Kidney epithelial cell (primary cell): ENCODE data around the gene RBFOX2. TPM values are rescaled to one million over a fixed set of nuclear protein-coding genes. Genes with fewer than 3 reads are reported as not detected.
"Not testable (repeated sequence)": the region's sequence is repeated elsewhere in the genome, so short reads cannot be mapped to it uniquely, and the experiment has no call there.

ENCODE experiments used
- DNase-seq: peaks from one replicate; pipeline ENCODE4 v3.0.0-alpha.2; 2010; ENCODE audit warnings: low read depth
- H3K27me3 ChIP-seq: 2 replicates; pipeline ENCODE4 v1.6.0; 2011; ENCODE audit warnings: low read length; ENCODE audit not compliant: control insufficient read depth, insufficient read depth
- H3K36me3 ChIP-seq: 2 replicates; pipeline ENCODE4 v1.5.1; 2011; ENCODE audit warnings: low read length; ENCODE audit not compliant: control insufficient read depth, insufficient read depth
- H3K4me3 ChIP-seq: 2 replicates; pipeline ENCODE4 v1.5.1; 2011; ENCODE audit warnings: low read depth, mild to moderate bottlenecking, control low read depth, low read length
- CTCF ChIP-seq: IDR thresholded peaks from 2 replicates; pipeline ENCODE4 v1.5.1; 2011; ENCODE audit warnings: mild to moderate bottlenecking, moderate library complexity, low read length, control low read depth, inconsistent platforms; ENCODE audit not compliant: insufficient read depth, poor library complexity, severe bottlenecking
- total RNA-seq: library from RNA; depleted of rRNA; stranded (reverse); fragments of >200 nt; gene quantifications from 2 replicates; pipeline ENCODE4 v1.2.3, GENCODE V29; 2015

RBFOX2 gene
- total RNA-seq, 1 donor from 2014 or later, result 75.1 TPM

- H3K4me3 ChIP-seq, result no peak overlapping the region
- TF ChIP-seq CTCF, result no peak
These were observed 323.5 kb downstream of the RBFOX2 start for GRCh38 chr22:35705141-35705540.

DNA sequence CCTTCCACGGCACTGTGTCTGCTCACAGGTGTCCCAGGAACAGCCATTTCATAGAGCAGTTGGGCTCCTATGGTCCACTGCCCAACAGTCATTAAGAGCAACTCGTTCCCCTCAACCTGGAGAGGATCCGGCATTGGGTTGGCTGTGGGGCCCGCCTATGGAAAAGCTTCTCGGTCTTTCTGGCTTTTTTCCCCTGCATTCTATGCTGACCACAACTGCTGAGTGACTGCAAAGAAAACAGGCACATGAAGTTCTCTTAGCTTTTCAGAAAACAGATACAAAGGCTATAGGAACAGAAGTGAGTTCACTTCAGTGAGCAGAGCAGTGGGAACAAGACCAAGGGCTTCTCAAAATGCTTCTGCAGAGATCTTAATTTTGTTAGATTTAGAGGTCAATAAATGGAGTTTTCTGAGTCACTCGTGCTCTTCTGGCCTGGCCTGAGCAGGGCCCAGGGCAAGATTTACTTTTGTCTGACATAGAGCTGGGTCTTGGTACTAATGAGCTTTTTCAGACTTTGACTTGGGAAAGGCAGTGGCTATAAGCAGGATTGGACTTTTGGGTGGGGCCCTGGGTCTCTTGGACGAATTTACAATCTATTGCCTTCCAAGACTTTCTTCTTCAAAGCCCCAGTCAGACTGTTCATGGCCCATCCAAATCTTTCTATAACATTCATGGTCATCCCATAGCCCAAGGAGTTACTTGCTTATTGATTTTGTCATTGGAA lies 324.6 kb downstream of the RBFOX2 start:
- H3K4me3 ChIP-seq, result no peak overlapping the region
- no peak for TF ChIP-seq CTCF
- DNase-seq, result no peak
- no peaks in the 10 kb centered on the region for H3K27me3 ChIP-seq
- no peaks in the 10 kb centered on the region for H3K36me3 ChIP-seq

More at GRCh38 chr22:35705141-35705540, 323.5 kb downstream of the RBFOX2 start:
- peak; percentile 10 for DNase-seq
- no peaks in the 10 kb centered on the region for H3K27me3 ChIP-seq
- H3K36me3 ChIP-seq, result no peaks in the 10 kb centered on the region

DNA sequence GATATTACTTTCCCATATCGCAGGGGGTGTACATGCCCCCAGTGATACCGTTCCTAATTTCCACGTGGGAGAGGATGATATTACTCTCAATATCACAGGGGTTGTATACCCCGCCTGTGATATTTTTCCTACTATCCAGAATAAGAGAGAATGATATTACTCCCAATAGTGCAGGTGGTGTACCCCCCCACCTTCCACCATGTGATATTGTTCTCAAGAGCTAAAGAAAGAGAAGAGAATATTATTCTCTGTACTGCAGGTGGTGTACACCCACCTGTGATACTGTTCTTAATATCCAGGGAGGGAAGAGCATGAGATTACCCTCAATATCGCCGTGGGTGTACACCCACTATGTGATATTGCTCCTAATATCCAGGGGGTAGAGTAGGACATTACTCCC lies 328.8 kb downstream of the RBFOX2 start:
- not testable (repeated sequence) for DNase-seq, H3K4me3 ChIP-seq, H3K36me3 ChIP-seq, H3K27me3 ChIP-seq

DNA sequence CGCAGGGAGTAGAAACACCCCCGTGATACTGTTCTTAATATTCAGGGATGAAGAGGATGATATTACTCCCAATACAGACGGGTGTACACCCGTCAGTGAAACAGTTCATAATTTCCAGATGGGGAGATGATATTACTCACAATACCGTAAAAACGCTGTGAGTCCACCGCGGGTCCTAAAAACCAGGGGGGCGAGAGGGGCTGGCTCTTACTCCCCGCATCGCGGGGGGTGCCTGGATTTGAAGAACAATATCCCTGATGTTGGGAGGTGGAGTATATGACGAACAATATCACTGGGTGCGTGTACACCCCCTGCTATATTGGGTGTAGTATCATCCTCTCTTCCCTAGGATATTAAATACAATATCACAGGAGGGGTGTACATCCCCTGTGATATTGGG lies 331.5 kb downstream of the RBFOX2 start:
- DNase-seq, result no peak
- no peak for TF ChIP-seq CTCF
- Histone ChIP-seq H3K36me3 (no peaks in the 10 kb centered on the region), H3K4me3 (no peak overlapping the region), H3K27me3 (no peaks in the 10 kb centered on the region)

DNA sequence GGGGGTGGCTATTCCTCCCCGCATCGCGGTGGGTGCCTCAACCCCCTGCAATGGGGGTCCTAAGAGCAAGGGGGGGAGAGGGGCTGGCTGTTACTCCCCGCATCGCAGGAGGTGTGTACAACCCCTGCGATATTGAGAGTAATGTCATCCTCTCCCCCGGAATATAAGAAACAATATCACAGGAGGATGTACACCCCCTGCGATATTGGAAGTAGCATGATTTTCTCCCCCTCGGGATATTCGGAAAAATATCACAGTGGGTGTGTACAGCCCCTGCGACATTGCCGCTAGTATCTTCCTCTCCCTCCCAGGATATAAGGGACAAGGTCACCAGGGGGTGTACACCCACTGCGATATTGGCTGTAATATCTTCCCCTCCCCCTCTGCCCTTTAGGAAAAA lies 333.4 kb downstream of the RBFOX2 start:
- no peak for DNase-seq
- H3K4me3 ChIP-seq, result no peak overlapping the region
- H3K27me3 ChIP-seq, result no peaks in the 10 kb centered on the region
- H3K36me3 ChIP-seq, result no peaks in the 10 kb centered on the region
- TF ChIP-seq CTCF, result no peak

- TF ChIP-seq CTCF, result no peak
- no peaks in the 10 kb centered on the region for H3K27me3 ChIP-seq
- no peak for DNase-seq
- no peaks in the 10 kb centered on the region for H3K36me3 ChIP-seq
- no peak overlapping the region for H3K4me3 ChIP-seq
These were observed 338.6 kb downstream of the RBFOX2 start for GRCh38 chr22:35690001-35690400.
